ENCODE measurements around the gene MS4A4E.
"Not testable (repeated sequence)": the region's sequence is repeated elsewhere in the genome, so short reads cannot be mapped to it uniquely, and the experiment has no call there.

The MS4A4E gene

DNA sequence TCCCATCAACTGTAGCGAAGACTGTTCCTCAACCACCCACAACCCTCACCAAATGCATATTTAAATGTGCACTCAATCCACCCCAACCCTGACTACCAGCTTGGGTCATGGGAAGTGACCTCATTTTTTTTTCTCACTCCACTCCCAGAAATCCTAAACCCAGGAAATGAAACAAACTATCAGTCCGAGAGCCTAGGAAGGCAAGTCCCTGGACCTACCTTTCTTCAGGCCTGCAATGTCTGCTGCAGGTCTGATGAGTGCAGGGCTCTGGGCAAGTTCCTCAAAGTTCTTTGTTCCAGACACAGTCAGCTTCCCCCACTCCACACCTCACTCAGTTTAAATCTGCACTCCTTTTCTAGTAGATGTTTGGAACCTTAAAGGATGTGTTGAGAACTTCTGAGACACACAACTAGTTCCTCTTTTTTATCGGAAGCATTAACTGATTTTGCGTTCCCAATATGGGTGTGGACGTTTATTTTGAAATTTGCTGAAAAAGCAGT, at the start of gene MS4A4E:
MS4A4E (minus strand) TSS at position 398 of the 500 bp plus-strand sequence. CDS start 13,082 bp downstream, outside the sequence.
- no peak for DNase-seq (ENCODE audit: low spot score)

DNA sequence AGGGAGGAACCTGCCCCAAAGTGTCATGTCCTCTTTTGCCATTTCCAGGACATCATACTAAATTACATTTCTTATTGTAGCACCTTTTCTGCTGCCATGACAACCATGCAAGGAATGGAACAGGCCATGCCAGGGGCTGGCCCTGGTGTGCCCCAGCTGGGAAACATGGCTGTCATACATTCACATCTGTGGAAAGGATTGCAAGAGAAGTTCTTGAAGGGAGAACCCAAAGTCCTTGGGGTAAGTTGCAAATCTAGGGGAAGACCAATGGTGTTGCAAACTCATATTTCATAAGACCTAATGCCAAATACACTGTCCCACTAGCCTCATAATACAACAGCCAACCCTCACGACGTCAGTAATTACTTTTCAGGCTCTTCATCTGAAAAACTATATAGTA, 49.2 kb upstream of the MS4A4E start:
- no peak for DNase-seq (ENCODE audit: low spot score)

DNA sequence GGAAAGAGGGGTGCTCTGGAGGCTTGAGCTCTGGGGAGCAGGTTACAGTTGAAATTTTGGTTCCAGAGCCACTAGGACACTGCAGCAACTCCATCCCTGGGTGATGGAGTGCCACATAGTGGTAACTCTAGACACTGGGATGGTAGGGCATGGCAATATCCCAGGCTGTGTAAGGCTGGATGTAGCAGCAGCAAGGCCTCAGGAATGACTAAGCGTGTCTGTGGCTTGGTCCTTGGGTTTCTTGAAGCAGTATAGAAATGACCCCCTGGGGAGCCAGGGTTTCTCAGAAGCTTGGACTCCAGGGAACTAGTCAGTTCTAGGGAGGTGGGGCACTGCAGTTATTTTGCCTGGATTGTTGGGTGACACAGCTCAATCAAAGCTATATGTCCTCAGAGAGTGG, 45.6 kb upstream of the MS4A4E start:
- DNase-seq (ENCODE audit: low spot score) = no peak

DNA sequence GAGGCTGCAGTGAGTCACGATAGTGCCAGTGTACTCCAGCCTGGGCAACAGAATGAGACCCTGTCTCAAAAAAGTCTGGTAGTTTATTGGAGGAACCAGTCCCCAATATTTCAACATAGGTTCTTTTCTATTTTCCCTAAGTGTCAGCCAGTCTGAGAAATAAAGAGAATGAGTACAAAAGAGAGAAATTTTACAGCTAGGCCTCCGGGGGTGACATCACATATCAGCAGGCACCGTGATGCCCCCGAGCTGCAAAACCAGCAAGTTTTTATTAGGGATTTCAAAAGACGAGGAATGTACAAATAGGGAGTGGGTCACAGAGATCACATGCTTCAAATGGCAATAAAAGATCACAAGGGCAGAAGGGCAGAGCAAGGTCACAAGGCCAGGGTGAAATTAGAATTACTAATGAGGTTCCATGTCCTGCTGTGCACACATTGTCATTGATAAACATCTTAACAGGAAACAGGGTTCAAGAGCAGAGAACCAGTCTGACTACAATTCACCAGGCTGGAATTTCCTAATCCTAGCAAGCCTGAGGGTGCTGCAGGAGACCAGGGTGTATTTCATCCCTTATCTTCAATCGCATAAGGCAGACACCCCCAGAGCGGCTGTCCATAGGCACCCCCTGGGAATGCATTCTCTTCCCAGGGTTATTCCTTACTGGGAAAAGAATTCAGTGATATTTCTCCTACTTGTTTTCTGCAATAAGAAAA, 42.6 kb upstream of the MS4A4E start:
- not testable (repeated sequence) for DNase-seq (ENCODE audit: low spot score)

DNA sequence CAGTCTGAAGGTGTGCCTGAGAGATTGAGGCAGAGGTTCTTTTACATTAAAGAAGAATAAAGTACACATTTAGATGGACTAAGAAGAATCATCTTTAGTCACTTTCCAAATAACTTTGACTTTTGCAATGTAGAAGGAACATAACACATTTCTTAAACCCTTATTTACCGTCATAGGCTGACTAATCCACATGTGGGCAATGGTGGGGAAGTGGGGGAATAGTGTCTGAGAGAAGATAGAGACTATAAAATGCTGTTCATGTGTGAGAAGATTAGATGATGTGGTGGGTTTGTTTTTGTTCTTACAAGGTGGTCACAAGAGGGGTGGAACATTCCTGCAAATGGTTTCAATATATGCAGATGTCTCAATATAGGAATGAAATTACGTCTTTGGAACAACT, 39.3 kb upstream of the MS4A4E start:
- DNase-seq (ENCODE audit: low spot score) = no peak

DNA sequence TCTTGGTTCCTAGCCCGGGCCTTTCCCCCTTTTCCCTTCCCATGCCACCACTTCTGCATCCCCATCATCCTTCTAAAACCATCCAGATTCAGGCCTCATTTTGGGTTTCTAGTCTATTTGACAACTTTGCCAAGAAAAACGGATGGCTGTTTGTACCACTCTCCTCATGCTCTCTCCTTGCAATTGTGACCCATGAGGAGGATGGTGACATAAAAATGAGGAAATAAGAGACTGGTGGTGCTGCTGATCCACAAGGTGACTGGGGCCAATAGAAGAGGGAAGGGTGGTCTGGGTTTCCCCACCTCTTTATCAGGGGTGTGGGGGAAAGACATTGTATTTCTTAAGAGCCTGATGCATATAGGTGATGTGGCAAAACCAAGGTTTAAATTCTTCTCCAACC, 38.5 kb upstream of the MS4A4E start:
- DNase-seq (ENCODE audit: low spot score) = peak; percentile 8

DNA sequence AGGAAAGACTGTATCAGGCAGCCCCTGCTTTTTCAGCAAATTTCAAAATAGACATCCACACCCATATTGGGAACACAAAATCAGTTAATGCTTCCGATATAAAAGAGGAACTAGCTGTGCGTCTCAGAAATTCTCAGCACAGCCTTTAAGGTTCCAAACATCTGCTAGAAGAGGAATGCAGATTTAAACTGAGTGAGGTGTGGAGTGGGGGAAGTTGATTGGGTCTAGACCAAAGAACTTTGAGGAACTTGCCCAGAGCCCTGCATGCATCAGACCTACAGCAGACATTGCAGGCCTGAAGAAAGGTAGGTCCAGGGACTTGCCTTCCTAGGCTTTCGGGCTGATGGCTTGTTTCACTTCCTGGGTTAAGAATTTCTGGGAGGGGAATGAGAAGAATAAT, 37.5 kb upstream of the MS4A4E start, which contains the start of gene MS4A4A:
MS4A4A (plus strand) TSS at position 255 of the 400 bp plus-strand sequence; CDS start at position 265, 10 bp downstream.
- no peak for DNase-seq (ENCODE audit: low spot score)

DNA sequence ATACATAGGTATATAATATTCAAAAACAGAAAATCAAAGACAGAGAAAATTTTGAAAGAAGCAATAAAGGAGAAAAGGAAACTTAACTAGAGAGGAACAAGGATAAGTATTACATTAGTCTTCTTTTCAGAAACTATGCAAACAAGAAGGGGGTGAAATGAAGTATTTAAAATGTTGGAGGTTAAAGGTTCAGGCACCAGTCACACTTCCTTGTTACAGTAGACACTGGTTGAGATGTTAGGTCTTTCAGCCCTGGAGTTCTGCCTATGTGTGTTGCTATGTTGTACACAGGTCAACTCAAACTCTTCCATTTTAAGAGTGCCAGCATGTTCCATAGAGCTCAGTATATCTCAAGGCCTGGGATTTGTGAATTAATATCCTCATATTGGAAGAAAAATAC, 31.5 kb upstream of the MS4A4E start:
- DNase-seq (ENCODE audit: low spot score) = no peak

DNA sequence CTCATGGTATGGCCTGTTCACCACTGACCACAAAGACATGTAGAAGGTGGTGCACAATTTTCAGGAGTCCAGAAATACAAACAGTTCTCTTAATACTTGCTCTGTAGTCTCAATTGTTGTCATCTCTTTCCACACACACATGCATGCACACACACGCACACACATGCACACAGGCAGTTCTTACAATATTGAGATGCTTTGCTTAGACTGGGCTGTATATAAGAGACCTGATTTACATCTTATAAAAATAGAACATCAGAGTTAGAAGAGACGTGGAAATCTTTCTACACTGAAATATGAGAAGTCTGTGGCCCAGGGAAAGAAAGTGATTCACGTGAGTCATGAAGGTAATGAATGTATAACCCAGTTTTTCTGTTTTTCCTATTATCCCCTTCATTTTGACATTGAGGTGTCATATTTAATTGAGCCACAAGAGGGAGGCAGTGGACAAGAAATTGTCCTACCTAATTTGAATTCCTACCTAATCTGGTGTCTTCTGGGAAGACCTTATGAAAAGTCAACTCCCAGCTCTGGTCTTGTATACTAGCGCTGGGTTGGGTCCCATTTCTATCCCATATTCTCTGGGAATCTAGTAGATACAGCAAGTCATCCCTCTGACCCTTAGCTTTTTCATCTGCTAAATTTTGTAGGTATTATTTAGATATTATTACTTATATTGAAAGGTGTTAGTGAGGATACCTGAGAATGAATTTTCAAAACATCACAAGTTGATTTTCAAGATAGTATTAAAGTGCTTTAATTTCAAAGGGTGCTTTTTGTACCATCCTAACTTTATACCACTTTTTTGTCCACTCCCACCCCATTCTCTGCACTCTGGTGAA, 22.7 kb upstream of the MS4A4E start:
- DNase-seq (ENCODE audit: low spot score) = peak; percentile 43

DNA sequence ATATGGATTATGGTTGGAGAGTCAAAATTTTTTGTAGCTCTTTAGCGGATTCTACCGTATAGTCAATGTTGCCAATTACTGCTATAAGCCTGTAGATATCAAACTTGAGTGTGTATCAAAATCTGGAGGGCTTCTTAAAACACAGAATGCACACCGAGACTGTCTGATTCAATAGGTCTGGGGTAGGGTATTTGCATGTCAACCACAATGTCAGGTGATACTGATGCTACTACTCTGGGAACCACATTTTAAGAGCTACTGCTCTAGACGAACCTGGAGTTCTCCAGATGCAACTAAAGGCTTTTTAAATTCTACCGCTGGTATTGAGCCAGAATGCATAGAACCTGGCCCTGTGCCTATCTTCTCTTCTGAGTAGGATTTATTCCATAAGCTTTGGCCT, 21.7 kb upstream of the MS4A4E start:
- no peak for DNase-seq (ENCODE audit: low spot score)

DNA sequence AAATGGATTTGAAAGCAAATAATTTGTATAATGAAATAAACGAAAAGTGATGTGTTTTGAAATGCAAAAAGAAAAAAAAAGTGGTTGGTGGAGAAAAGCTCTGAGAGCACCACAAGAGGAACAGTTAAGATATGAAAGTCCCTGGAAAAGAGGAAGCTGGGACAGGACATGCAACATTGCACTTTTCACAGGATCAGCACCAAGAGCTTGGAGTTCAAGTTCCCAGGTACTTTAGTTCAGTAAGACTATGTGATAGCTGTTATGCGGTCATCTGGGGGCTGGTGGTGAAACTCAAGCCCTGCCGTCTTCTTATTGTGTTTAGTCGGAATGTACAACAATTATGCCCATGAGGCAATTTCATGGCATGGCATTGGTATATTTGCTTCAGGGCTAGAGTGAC, 20.5 kb upstream of the MS4A4E start:
- no peak for DNase-seq (ENCODE audit: low spot score)

DNA sequence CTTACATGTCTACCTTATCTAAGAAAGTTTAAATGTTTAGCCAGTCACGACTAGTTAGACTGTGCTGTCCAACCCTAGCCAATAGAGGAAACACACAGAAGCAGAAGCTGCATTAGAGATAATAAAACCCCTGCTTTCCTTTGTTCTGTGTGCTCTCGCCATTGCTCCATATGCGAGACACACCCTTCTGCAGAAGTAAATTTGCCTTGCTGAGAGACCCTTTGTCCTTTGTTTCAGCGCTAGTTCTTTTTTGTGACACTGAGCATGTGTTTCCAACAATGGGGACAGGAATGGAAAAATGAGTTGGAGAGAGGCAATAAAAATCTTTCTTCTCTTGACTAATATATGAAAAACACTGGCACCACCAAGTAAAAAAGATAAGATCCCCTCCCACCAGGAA, 18.1 kb upstream of the MS4A4E start:
- no peak for DNase-seq (ENCODE audit: low spot score)

DNA sequence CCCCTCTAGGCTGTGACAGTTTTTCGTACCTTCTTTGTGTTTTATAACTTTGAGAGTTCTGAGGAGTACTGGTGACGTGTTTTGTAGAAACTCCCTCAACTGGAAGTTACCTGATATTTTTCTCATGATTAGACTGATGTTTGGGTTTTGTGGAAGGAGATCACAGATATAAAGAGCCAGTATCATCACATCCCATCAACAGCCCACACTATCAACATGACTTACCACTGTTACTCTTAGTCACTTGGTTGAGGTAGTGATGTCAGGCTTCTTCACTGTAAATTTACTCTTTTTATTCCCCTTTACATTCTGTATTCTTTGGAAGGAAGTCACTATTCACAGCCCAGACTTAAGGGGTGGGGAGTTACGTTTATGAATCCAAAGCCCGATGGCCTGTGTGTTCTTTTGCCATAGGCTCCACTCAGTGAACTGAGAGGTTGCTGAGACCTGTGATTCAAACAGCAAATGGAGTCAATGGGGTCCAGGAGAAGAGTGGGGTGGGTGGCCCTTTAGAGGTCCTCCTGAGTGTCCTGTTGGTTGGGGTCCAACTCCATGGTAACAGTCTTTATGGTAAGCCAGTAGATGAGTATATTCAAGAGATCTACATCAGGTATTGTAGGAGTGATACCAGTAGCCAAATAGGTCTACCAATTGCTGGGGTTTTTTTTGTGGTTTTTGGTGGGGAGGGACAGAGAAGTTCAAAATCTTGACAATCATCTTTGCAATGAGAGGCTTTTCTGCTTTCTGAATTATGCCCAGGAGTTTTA, 15.2 kb upstream of the MS4A4E start:
- no peak for DNase-seq (ENCODE audit: low spot score)

DNA sequence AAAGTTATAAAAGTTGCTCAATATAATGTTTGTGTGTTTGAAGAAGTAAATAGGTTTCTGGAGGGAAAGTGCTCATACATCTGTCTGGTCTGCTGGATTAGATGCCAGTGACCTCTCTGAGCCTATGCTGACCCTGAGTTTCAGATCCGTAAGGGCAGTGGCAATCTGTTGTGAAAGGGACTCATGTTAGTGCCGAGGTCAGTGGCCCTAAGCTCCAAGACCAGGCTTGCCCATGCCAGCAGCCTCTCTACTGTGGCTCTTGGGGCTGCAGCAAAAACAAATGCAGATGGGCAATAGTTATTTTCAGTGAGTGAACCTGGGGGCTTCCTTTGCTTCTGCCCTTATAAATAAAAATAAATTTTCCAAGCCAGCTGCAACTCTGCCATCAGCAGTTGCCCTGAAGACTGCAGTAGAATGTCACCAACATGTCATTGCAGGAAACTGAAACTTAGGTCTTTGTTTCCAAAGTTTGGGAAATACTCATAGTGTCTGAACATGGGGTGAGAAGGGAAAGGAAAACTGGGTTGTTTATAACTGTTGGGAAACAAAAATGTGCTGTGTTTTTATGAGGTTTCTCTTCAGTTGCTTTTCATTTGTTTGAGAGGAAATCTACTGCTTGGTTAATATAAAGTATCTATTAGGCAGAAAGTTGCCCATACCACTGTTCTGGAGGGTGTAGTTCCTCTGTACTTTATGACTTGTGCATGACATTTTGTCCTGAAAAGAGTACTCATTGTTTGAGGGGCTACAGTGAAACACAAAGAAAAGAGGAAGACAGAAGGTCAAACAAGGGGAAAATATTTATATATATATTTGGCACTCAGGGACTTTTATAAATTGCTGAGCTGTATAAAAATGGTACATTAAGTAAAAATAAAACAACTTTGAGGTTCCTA, 9.5 kb upstream of the MS4A4E start:
- DNase-seq (ENCODE audit: low spot score) = no peak

DNA sequence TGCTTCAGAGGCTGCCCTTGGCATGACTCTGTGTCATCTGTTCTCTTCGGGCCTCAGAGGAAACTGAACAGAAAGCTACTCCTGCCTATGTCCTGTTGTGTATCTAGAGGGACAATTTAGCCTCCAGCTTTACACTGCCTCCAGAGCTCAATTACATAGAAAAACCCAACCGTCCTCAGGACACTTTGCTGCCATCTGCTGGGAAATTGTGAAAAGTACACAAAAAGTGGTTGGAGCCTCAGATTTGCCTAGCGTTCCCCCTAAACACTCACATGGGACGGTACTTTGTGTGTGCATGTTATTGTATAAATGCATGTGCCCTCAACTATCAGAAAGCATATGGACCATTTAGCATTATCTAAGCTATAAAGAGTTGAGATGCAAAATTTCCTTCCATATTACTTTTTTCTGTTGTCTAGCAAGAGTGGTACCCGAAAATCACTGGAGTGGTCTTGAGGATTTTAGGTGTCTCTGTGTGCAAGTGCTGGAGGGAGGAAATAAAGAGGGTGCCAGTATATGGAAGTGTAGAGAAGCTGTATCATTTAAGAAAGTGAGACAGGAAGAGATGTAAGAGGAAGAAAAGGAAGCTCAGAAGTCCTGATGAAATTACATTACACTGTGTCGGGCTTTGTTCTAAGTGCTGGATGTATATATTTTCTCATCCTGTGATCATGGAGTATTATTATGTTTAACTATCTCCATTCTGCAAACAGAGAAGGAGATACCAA, 8.7 kb upstream of the MS4A4E start:
- peak; percentile 11 for DNase-seq (ENCODE audit: low spot score)

DNA sequence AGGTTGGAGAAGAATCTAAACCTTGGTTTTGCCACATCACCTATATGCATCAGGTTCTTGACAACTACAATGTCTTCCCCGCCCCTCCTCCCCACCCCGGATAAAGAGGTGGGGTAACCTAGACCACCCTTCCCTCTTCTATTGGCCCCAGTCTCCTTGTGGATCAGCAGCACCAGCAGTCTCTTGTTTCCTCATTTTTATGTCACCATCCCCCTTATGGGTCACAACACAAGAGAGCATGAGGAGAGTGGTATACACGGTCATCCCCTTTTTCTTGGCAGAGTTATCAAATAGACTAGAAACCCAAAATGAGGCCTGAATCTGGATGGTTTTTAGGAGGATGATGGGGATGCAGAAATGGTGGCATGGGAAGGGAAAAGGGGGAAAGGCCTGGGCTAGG, 1.2 kb downstream of the MS4A4E start:
- DNase-seq (ENCODE audit: low spot score) = no peak

DNA sequence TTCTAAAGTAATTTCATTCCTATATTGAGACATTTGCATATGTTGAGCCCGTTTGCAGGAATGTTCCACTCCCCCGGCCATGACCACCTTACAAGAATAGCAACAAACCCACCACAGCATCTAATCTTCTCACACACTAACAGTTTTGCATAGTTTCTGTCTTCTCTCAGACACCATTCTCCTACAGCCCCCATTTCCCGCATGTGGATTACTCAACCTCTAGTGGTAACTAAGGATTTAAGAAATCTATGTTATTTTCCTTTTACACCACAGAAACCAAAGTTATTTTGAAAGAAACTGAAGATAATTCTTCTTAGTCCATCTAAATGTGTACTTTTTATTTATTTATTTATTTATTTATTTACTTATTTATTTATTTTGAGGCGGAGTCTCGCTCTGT, 2.3 kb downstream of the MS4A4E start:
- no peak for DNase-seq (ENCODE audit: low spot score)

DNA sequence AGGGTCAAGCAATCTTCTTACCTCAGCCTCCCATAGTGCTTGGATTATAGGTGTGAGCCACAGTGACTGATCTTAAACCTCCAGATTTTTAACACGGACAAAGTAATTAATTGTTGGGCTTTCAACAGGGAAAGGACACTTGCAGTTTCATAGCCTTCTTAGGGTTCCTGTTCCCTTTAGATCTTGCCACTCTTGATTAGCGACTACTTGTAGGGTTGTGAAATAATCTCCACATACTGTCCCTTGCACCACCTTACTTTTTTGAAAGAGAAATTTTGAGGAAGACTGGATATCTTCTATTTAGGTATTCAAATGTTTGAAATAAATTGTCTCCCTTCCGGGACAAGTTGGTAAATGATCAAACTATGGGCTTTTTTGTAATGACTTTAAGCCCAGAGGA, 7.6 kb downstream of the MS4A4E start:
- DNase-seq (ENCODE audit: low spot score) = no peak

DNA sequence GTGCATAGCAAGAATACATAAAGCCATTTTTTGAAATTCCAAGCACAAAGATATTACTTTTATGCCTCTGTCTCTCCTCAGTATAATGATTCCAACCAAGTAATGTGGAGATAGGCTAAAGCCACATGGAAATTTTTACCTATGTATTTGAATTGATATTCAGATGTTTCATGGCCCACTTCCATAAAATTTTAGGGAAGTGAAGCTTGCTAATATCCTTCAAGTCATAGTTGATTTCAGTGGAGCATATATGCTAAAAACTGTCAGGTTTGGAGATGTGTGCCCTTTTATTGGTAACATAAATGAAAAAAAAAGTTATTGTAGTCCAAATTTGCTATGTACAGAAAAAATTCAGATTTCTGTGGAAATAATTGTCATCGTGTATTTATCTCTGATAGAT, 12.3 kb downstream of the MS4A4E start:
- DNase-seq (ENCODE audit: low spot score) = no peak

DNA sequence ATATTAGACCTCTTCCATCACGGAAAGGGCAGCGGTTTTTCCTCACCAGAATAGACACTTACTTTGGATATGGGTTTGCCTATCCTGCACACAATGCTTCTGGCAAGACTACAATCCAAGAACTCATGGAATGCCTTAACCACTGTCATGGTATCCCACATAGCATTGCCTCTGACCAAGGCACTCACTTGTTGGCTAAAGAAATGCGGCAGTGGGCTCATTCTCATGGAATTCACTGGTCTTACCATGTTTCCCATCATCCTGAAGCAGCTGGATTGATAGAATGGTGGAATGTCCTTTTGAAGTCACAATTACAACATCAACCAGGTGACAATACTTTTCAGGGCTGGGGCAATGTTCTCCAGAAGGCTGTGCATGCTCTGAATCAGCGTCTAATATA, 20.8 kb downstream of the MS4A4E start:
- DNase-seq (ENCODE audit: low spot score) = no peak

DNA sequence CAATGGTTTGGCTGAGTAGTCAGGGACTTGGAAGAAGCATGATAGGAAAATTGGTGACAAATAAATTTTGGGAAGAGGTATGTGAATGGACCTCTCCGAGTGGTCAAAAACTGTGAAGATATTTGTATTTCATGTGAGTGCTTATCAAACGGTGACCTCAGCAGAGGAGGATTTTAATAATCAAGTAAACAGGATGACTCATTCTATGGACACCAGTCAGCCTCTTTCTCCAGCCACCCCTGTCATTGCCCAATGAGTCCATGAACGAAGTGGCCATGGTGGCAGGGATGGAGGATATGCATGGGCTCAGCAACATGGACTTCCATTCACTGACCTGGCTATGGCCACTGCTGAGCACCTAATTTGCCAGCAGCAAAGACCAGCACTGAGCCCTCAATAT, 21.2 kb downstream of the MS4A4E start:
- no peak for DNase-seq (ENCODE audit: low spot score)
